HepG2 (cell line): ENCODE results near the gene PSD4. TPM values are rescaled to one million over a fixed set of nuclear protein-coding genes. Genes with fewer than 3 reads are reported as not detected.

Experiments used
- ATAC-seq: fragments of 200-7000 bp; cut with Tn5 transposase; 3 replicates; pipeline ENCODE4 v1.9.1; 2020; ENCODE audit warnings: mild to moderate bottlenecking, moderate library complexity
- BruUV-seq: library from RNA; stranded (reverse); fragments of 400-500 nt; replicated peaks from 2 replicates; lab custom pipeline; 2021; lab: Mats Ljungman, UMichigan
- CTCF ChIA-PET: fragments of 300-600 bp; formaldehyde crosslinking; extraction: SDS; loops from one replicate; lab custom pipeline; 2021; ENCODE audit warnings: low total read pairs, inconsistent platforms, low intra/inter-chr PET ratio; lab: Yijun Ruan, JAX
- POLR2A ChIA-PET: fragments of 350-600 bp; sonication (Branson Sonifier 250); formaldehyde crosslinking; loops from one replicate; lab custom pipeline; 2020; ENCODE audit warnings: antibody characterized with exemption, inconsistent platforms; lab: Yijun Ruan, JAX
- DNase-seq: peaks from one replicate; pipeline ENCODE4 v3.0.0-alpha.2; 2015; ENCODE audit warnings: low spot score
- FAIRE-seq: peaks from 3 replicates; lab custom pipeline; 2011; peaks lifted over from hg19 to GRCh38; lab: Jason Lieb, UNC
- H2AFZ ChIP-seq: one replicate; pipeline ENCODE4 v1.6.1; 2011; ENCODE audit warnings: low read length, inconsistent platforms
- H3K27ac ChIP-seq: fragments of 300-600 bp; 3 replicates; pipeline ENCODE4 v1.8.0; 2011; ENCODE audit warnings: mixed run types, mild to moderate bottlenecking, mixed read lengths, low read length, inconsistent platforms; ENCODE audit not compliant: insufficient read depth; ENCODE audit errors: extremely low read length
- H3K27me3 ChIP-seq, 2 experiments: fragments of 200-600 bp in 1 of 2; 2 replicates in 1 of 2; 3 replicates in 1 of 2; pipeline versions ENCODE4 v1.6.0 to v1.8.0; 2011; ENCODE audit warnings: low read length in 2 of 2, mild to moderate bottlenecking in 2 of 2, moderate library complexity in 2 of 2, inconsistent platforms in 1 of 2; ENCODE audit not compliant: insufficient read depth in 2 of 2, control insufficient read depth in 1 of 2
- H3K36me3 ChIP-seq, 2 experiments: fragments of 200-600 bp in 1 of 2; replicated peaks in 1 of 2; 2 replicates in 1 of 2; 3 replicates in 1 of 2; pipeline versions ENCODE4 v1.5.1 to v1.8.0; 2011; ENCODE audit warnings: low read length in 2 of 2, inconsistent platforms in 1 of 2; ENCODE audit not compliant: insufficient read depth in 2 of 2, control insufficient read depth in 1 of 2
- H3K4me1 ChIP-seq: 2 replicates; pipeline ENCODE4 v1.5.1; 2012; ENCODE audit warnings: low read length, inconsistent platforms; ENCODE audit not compliant: insufficient read depth
- H3K4me2 ChIP-seq: 2 replicates; pipeline ENCODE4 v1.6.0; 2011; ENCODE audit warnings: low read depth, low read length, inconsistent platforms
- H3K4me3 ChIP-seq, 3 experiments: fragments of 200-600 bp in 1 of 3; sonication (generic), shearing (Covaris generic) in 1 of 3; replicated peaks in 1 of 3; 2 replicates each; pipeline ENCODE4 v1.5.1; 2011 to 2016; ENCODE audit warnings: low read length in 3 of 3, inconsistent platforms in 2 of 3, low read depth in 2 of 3, mild to moderate bottlenecking in 2 of 3, control low read depth in 1 of 3, mixed read lengths in 1 of 3; ENCODE audit not compliant: insufficient read depth in 1 of 3
- H3K79me2 ChIP-seq: one replicate; pipeline ENCODE4 v1.6.1; 2011; ENCODE audit warnings: low read length, inconsistent platforms; ENCODE audit not compliant: insufficient read depth
- H3K9ac ChIP-seq: 2 replicates; pipeline ENCODE4 v1.6.0; 2011; ENCODE audit warnings: mild to moderate bottlenecking, low read depth, low read length, inconsistent platforms; ENCODE audit not compliant: insufficient read depth
- H3K9me3 ChIP-seq: 2 replicates; pipeline ENCODE4 v1.5.1; 2012; ENCODE audit warnings: mild to moderate bottlenecking, low read length
- H4K20me1 ChIP-seq: 2 replicates; pipeline ENCODE4 v1.6.0; 2011; ENCODE audit warnings: inconsistent platforms, mild to moderate bottlenecking, low read length, moderate library complexity; ENCODE audit not compliant: insufficient read depth
- ATF1 ChIP-seq: IDR thresholded peaks from 2 replicates; pipeline ENCODE4 v1.6.1; 2016; ENCODE audit warnings: mild to moderate bottlenecking, control low read depth
- BCLAF1 ChIP-seq: fragments of 450-650 bp; IDR thresholded peaks from 2 replicates; pipeline ENCODE4 v1.6.1; 2017; ENCODE audit warnings: mild to moderate bottlenecking
- ISL2 ChIP-seq: sonication (generic); formaldehyde crosslinking; IDR thresholded peaks from 2 replicates; pipeline ENCODE4 v1.5.0; 2020; ENCODE audit warnings: missing genetic modification reagents
- JUND ChIP-seq: sonication (generic); formaldehyde crosslinking; IDR thresholded peaks from 2 replicates; pipeline ENCODE4 v1.8.0; 2022; ENCODE audit warnings: mild to moderate bottlenecking, missing genetic modification reagents
- MLLT10 ChIP-seq: sonication (generic); formaldehyde crosslinking; IDR thresholded peaks from 2 replicates; pipeline ENCODE4 v1.4.0; 2020; ENCODE audit warnings: missing genetic modification reagents
- MYNN ChIP-seq: sonication (generic); formaldehyde crosslinking; IDR thresholded peaks from 2 replicates; pipeline ENCODE4 v1.4.0; 2020; ENCODE audit warnings: mild to moderate bottlenecking, low read depth, missing genetic modification reagents
- RARA ChIP-seq: IDR thresholded peaks from 2 replicates; pipeline ENCODE4 v1.6.1; 2016; ENCODE audit warnings: missing genetic modification reagents, missing compliant biosample characterization
- SETDB1 ChIP-seq: sonication (generic); formaldehyde crosslinking; IDR thresholded peaks from 2 replicates; pipeline ENCODE4 v1.5.1; 2020; ENCODE audit warnings: missing genetic modification reagents, mild to moderate bottlenecking, borderline replicate concordance
- SOX13 ChIP-seq, 3 experiments: fragments of 450-650 bp in 1 of 3; sonication (generic) in 1 of 3; formaldehyde crosslinking in 1 of 3; IDR thresholded peaks in 2 of 3; conservative IDR thresholded peaks in 1 of 3; 2 replicates each; pipeline versions ENCODE4 v1.5.0 to v1.6.1; 2016 to 2020; ENCODE audit warnings: antibody characterized with exemption in 1 of 3, mild to moderate bottlenecking in 1 of 3, missing compliant biosample characterization in 1 of 3, missing genetic modification reagents in 1 of 3, moderate library complexity in 1 of 3
- SP4 ChIP-seq: sonication (generic); formaldehyde crosslinking; IDR thresholded peaks from 2 replicates; pipeline ENCODE4 v1.8.1; 2023; ENCODE audit warnings: mild to moderate bottlenecking, missing genetic modification reagents
- WIZ ChIP-seq: sonication (generic); formaldehyde crosslinking; IDR thresholded peaks from 2 replicates; pipeline ENCODE4 v1.5.1; 2020; ENCODE audit warnings: mild to moderate bottlenecking, missing genetic modification reagents
- YEATS4 ChIP-seq: sonication (generic); formaldehyde crosslinking; IDR thresholded peaks from 2 replicates; pipeline ENCODE4 v1.4.0; 2020; ENCODE audit warnings: missing genetic modification reagents, borderline replicate concordance
- ZFP36L2 ChIP-seq: sonication (generic); formaldehyde crosslinking; IDR thresholded peaks from 2 replicates; pipeline ENCODE4 v1.4.0; 2020; ENCODE audit warnings: missing genetic modification reagents
- ZNF337 ChIP-seq: sonication (generic); formaldehyde crosslinking; IDR thresholded peaks from 2 replicates; pipeline ENCODE4 v1.5.1; 2020; ENCODE audit warnings: missing genetic modification reagents, low read depth, mild to moderate bottlenecking, borderline replicate concordance
- ZSCAN25 ChIP-seq: sonication (generic); formaldehyde crosslinking; IDR thresholded peaks from 2 replicates; pipeline ENCODE4 v1.8.0; 2022; ENCODE audit warnings: mild to moderate bottlenecking, missing genetic modification reagents
- WGBS: methylation state at CpG from one replicate; pipeline ENCODE4 v1.1.6; 2017; ENCODE audit warnings: low lambda C conversion rate; 5-methylcytosine and 5-hydroxymethylcytosine counted together
- in situ Hi-C: cut with HindIII; loops from 2 replicates; pipeline ENCODE4 v1.10.0; 2017; ENCODE audit warnings: low pct_unique_long_range_greater_than_20kb; ENCODE audit not compliant: extremely low pct_ligation_motif_present
- intact Hi-C: fragments of 100-400 bp; cut with micrococcal nuclease; formaldehyde crosslinking; loops from one replicate; pipeline ENCODE4 v1.10.0; 2022; ENCODE audit not compliant: unreplicated experiment
- polyA plus RNA-seq, 8 experiments: library from polyadenylated mRNA; depleted of rRNA in 3 of 8; stranded (reverse) in 7 of 8; unstranded in 1 of 8; fragments of >200 nt; fragmentation: Illumina TruSeq in 4 of 8; extraction: Trizol in 4 of 8; gene quantifications; 2 replicates each; pipeline versions ENCODE4 v1.2.1 to v1.2.3, GENCODE V29; 2011 to 2016; ENCODE audit warnings: low read depth in 4 of 8, missing spikeins in 1 of 8, mixed read lengths in 1 of 8; ENCODE audit not compliant: insufficient read depth in 1 of 8
- total RNA-seq, 5 experiments: library from RNA; depleted of rRNA; stranded (reverse); fragments of >200 nt; fragmentation: Illumina TruSeq; extraction: Trizol; gene quantifications; 2 replicates each; pipeline ENCODE4 v1.2.3, GENCODE V29; 2016; ENCODE audit warnings: low read depth in 1 of 5
- TF ChIP-seq, protein P1 (sequence below): sonication (generic); formaldehyde crosslinking; IDR thresholded peaks from 2 replicates; pipeline ENCODE4 v1.4.0; 2020; ENCODE audit warnings: low read depth, mild to moderate bottlenecking, missing genetic modification reagents

The PSD4 gene
- total and polyA plus RNA-seq, 2 of the 13 experiments (the other 11 are each of a cell fraction or from before 2014, with no cell fraction given): 5.8 to 9.4 TPM

- FAIRE-seq (no peak), ATAC-seq (no peak), DNase-seq (no peak)
- Histone ChIP-seq H3K27ac (no peak overlapping the region), H3K4me3 (no peak overlapping the region), H3K36me3 (no peaks in the 10 kb centered on the region), H3K79me2 (no peaks in the 10 kb centered on the region), H3K9ac (no peak overlapping the region), H3K27me3 (0 out of 5 replicates have a peak, but pooled peaks cover 0 to 5% of the 10 kb centered on the region in 2 experiments), H2AFZ (no peak overlapping the region), H3K4me2 (no peak overlapping the region), H3K9me3 (no peaks in the 10 kb centered on the region), H3K4me1 (peaks cover 56% of the 10 kb centered on the region), H4K20me1 (no peaks in the 10 kb centered on the region)
- in situ Hi-C loops: no loop called here
- TF ChIP-seq SETDB1 (CRISPR knock-in tag): no peak
- ChIA-PET CTCF (no interaction called here), POLR2A (interaction anchor here (1.3 kb wide), 1 partner anchor 10 kb away, joined by 5 read pairs; no protein-coding TSS in a partner anchor)
- BruUV-seq: no TSS peak
- intact Hi-C loops: no loop called here
- 69% methylated on average over 3 of the region's 3 CpGs for WGBS
Observed at GRCh38 chr2:113229795-113230194, 56.0 kb downstream of the PSD4 start.

- Histone ChIP-seq H3K4me1 (peaks cover 51% of the 10 kb centered on the region), H4K20me1 (no peaks in the 10 kb centered on the region), H3K27me3 (0 out of 5 replicates have a peak, but pooled peaks cover 0 to 5% of the 10 kb centered on the region in 2 experiments), H3K36me3 (no peaks in the 10 kb centered on the region), H3K79me2 (no peaks in the 10 kb centered on the region), H3K27ac (no peak overlapping the region), H3K4me3 (no peak overlapping the region), H3K9me3 (no peaks in the 10 kb centered on the region), H2AFZ (no peak overlapping the region), H3K9ac (no peak overlapping the region), H3K4me2 (no peak overlapping the region)
- WGBS: 52% methylated on average over 6 of the region's 6 CpGs
- intact Hi-C loops (no loop called here), in situ Hi-C loops (no loop called here)
- ChIA-PET POLR2A (interaction anchor here (1.3 to 2.6 kb wide), 2 partner anchors 10 to 11 kb away, joined by 5 to 10 read pairs; no protein-coding TSS in a partner anchor), CTCF (no interaction called here)
- DNase-seq (no peak), FAIRE-seq (no peak), ATAC-seq (no peak)
- no TSS peak for BruUV-seq
- TF ChIP-seq MYNN (CRISPR knock-in tag) (no peak), BCLAF1 (no peak), ZNF337 (no peak), YEATS4 (CRISPR knock-in tag) (no peak), MLLT10 (CRISPR knock-in tag) (no peak), SP4 (CRISPR knock-in tag) (no peak), ZFP36L2 (CRISPR knock-in tag) (no peak), ISL2 (CRISPR knock-in tag) (no peak), ATF1 (CRISPR knock-in tag) (no peak), JUND (CRISPR knock-in tag) (no peak), ZSCAN25 (CRISPR knock-in tag) (no peak), SOX13 (IDR thresholded peaks at IDR 0.05) (no peak), SOX13 (CRISPR knock-in tag; conservative IDR thresholded peaks at IDR 0.05 in 1 of 2, IDR thresholded peaks at IDR 0.05 in 1 of 2) (no peak), RARA (CRISPR knock-in tag) (no peak), WIZ (CRISPR knock-in tag) (no peak)
- TF ChIP-seq, protein P1, sequence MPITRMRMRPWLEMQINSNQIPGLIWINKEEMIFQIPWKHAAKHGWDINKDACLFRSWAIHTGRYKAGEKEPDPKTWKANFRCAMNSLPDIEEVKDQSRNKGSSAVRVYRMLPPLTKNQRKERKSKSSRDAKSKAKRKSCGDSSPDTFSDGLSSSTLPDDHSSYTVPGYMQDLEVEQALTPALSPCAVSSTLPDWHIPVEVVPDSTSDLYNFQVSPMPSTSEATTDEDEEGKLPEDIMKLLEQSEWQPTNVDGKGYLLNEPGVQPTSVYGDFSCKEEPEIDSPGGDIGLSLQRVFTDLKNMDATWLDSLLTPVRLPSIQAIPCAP (CRISPR knock-in tag): no peak
Observed at GRCh38 chr2:113230531-113230930, 56.8 kb downstream of the PSD4 start.
